ENCODE measurements around the gene CEP112.

Gene CEP112

GRCh38 chr17:66063686-66064085 lies 128.2 kb downstream of the CEP112 start:
- DNase-seq (ENCODE audit: low read depth), result no peak

GRCh38 chr17:66056148-66056547 lies 135.8 kb downstream of the CEP112 start:
- DNase-seq (ENCODE audit: low read depth), result no peak

GRCh38 chr17:66054242-66054641 lies 137.7 kb downstream of the CEP112 start:
- no peak for DNase-seq (ENCODE audit: low read depth)

- DNase-seq (ENCODE audit: low read depth), result no peak
Measured at GRCh38 chr17:66044083-66044482, 147.8 kb downstream of the CEP112 start.

- no peak for DNase-seq (ENCODE audit: low read depth)
Measured at GRCh38 chr17:66043419-66043818, 148.5 kb downstream of the CEP112 start.

- no peak for DNase-seq (ENCODE audit: low read depth)
Measured at GRCh38 chr17:66040402-66040801, 151.5 kb downstream of the CEP112 start.

GRCh38 chr17:66038125-66038524 lies 153.8 kb downstream of the CEP112 start:
- DNase-seq (ENCODE audit: low read depth), result no peak

- DNase-seq (ENCODE audit: low read depth), result no peak
Measured at GRCh38 chr17:66037221-66037620, 154.7 kb downstream of the CEP112 start.

GRCh38 chr17:66032082-66032712 lies 159.7 kb downstream of the CEP112 start:
- no peak for DNase-seq (ENCODE audit: low read depth)

- no peak for DNase-seq (ENCODE audit: low read depth)
Measured at GRCh38 chr17:66025551-66025950, 166.4 kb downstream of the CEP112 start.

GRCh38 chr17:66021757-66022156 lies 170.2 kb downstream of the CEP112 start:
- no peak for DNase-seq (ENCODE audit: low read depth)

- DNase-seq (ENCODE audit: low read depth), result no peak
Measured at GRCh38 chr17:66018786-66019185, 173.1 kb downstream of the CEP112 start.

- no peak for DNase-seq (ENCODE audit: low read depth)
Measured at GRCh38 chr17:66016231-66016630, 175.7 kb downstream of the CEP112 start.

GRCh38 chr17:66008680-66009079 lies 183.3 kb downstream of the CEP112 start:
- no peak for DNase-seq (ENCODE audit: low read depth)

- no peak for DNase-seq (ENCODE audit: low read depth)
Measured at GRCh38 chr17:66006654-66007053, 185.3 kb downstream of the CEP112 start.

GRCh38 chr17:66002812-66003211 lies 189.1 kb downstream of the CEP112 start:
- no peak for DNase-seq (ENCODE audit: low read depth)

- no peak for DNase-seq (ENCODE audit: low read depth)
Measured at GRCh38 chr17:66002063-66002585, 189.8 kb downstream of the CEP112 start.

GRCh38 chr17:66000216-66000615 lies 191.7 kb downstream of the CEP112 start:
- no peak for DNase-seq (ENCODE audit: low read depth)

GRCh38 chr17:65998675-65999074 lies 193.3 kb downstream of the CEP112 start:
- DNase-seq (ENCODE audit: low read depth), result no peak

GRCh38 chr17:65994679-65995078 lies 197.3 kb downstream of the CEP112 start:
- DNase-seq (ENCODE audit: low read depth), result no peak

- no peak for DNase-seq (ENCODE audit: low read depth)
Measured at GRCh38 chr17:65994114-65994513, 197.8 kb downstream of the CEP112 start.

GRCh38 chr17:65990593-65990992 lies 201.3 kb downstream of the CEP112 start:
- DNase-seq (ENCODE audit: low read depth), result no peak

GRCh38 chr17:65988451-65988850 lies 203.5 kb downstream of the CEP112 start:
- DNase-seq (ENCODE audit: low read depth), result no peak

- DNase-seq (ENCODE audit: low read depth), result no peak
Measured at GRCh38 chr17:65987988-65988387, 203.9 kb downstream of the CEP112 start.
